ENCODE measurements around the gene NOXA1.
A peak's percentile ranks its signal among the peaks of the same experiment; 100 is the strongest.

The NOXA1 gene

GRCh38 chr9:137435980-137436760, 13.0 kb downstream of the NOXA1 start:
- no peak overlapping the region for H3K4me3 ChIP-seq (ENCODE audit: low read length)
- no peak for DNase-seq (ENCODE audit: low read depth, low spot score)

GRCh38 chr9:137436761-137437600, 13.8 kb downstream of the NOXA1 start:
- H3K4me3 ChIP-seq (ENCODE audit: low read length), result no peak overlapping the region
- DNase-seq (ENCODE audit: low read depth, low spot score), result no peak

GRCh38 chr9:137437691-137438590, 14.7 kb downstream of the NOXA1 start:
- DNase-seq (ENCODE audit: low read depth, low spot score), result no peak
- H3K4me3 ChIP-seq (ENCODE audit: low read length), result no peak overlapping the region

- no peak overlapping the region for H3K4me3 ChIP-seq (ENCODE audit: low read length)
- no peak for DNase-seq (ENCODE audit: low read depth, low spot score)
Measured at GRCh38 chr9:137438591-137439157, 15.5 kb downstream of the NOXA1 start.

- no peak for DNase-seq (ENCODE audit: low read depth, low spot score)
- no peak overlapping the region for H3K4me3 ChIP-seq (ENCODE audit: low read length)
Measured at GRCh38 chr9:137439158-137439714, 16.0 kb downstream of the NOXA1 start.

DNA sequence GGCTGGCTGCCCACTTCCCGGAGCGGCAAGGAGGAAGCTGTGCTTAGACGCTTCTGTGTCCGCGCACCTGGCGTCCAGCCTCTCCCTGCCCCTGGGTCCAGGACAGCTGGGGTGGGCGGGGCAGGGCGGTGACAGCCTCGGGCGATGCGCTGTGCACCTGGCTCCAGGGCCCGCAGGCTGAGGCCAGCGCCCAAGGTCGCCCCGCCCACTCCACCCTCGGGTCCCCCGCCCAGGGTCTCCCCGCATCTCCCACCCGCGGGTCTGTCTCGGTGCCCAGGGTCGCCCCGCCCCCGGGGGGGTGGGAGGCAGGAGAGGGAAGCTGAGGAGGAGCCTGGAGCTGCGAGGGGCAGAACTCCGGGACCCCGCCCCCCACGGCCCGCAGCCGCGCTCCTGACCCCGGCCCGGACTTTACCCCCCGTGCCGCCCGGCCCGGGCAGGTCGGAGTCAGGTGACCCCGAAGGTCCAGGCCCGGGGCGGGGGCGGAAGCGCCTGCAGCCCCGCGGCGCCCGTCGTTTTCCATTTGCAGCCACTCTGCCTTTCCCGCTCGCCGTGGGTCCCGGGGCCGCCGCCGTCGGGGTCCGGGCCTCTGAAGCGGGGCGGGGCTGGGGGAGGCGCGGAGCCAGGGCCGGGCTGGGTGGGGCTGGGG, 18.2 kb downstream of the NOXA1 start, which contains the start of gene ENTPD8:
Gene ENTPD8, minus strand, starts transcription at position 69 of the 646 bp plus-strand sequence. CDS start 3,072 bp downstream, outside the sequence.
- no peak for DNase-seq (ENCODE audit: low read depth, low spot score)
- no peak within 1 kb of the TSS for H3K4me3 ChIP-seq (ENCODE audit: low read length)

DNA sequence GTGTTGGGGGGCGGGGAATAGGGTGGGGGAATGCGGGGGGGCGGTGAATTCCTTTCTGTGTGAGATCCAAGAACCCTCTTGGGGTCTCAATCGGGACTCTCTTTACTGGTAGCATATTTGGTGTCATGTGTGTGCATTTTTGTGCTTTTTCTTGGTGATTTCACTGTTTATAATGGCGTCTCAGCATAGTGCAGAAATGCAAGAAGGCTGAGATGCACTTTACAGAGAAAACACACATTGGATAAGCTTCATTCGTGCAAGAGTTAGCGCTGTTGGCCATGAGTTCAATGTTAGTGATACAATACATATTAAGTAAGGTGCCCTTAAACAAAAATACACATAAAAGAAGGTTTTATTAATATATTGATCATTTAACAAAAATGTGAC, 18.7 kb downstream of the NOXA1 start:
- no peak overlapping the region for H3K4me3 ChIP-seq (ENCODE audit: low read length)
- DNase-seq (ENCODE audit: low read depth, low spot score), result no peak

- no peak for DNase-seq (ENCODE audit: low read depth, low spot score)
- no peak overlapping the region for H3K4me3 ChIP-seq (ENCODE audit: low read length)
Measured at GRCh38 chr9:137444106-137444790, 21.1 kb downstream of the NOXA1 start.

GRCh38 chr9:137445275-137445807, 22.1 kb downstream of the NOXA1 start:
- H3K4me3 ChIP-seq (ENCODE audit: low read length), result no peak overlapping the region
- DNase-seq (ENCODE audit: low read depth, low spot score), result peak; percentile 28

- DNase-seq (ENCODE audit: low read depth, low spot score), result no peak
- H3K4me3 ChIP-seq (ENCODE audit: low read length), result no peak overlapping the region
Measured at GRCh38 chr9:137445930-137446431, 22.8 kb downstream of the NOXA1 start.

DNA sequence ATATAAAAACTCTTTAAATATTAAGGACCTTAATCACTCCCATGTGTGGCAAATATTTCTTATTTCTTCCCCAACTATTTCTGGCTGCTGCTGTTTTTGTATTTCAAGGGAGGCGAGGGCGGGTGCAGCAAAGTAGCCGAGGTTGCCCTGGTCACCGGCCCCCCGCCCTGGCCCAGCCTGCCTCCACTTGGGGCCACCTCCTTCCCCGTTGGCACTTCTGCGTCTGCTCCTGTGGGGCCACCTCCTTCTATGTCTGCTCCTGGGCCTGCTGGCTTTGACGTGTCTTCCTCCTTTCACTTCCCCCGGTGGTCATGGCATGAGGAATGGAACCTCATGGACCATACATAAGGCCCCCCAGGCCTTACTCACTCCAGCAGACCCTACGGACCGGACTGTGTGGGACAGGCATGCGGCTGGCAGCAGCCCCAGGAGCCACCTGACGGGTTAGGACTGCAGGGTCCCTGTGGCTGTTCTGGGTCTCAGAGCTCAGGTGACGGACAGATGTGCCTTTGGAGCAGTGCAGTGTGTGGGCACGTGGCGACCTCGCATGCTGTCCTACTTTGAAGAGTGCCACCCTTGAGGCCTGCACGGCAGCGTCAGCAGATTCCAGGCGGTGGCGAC, 23.8 kb downstream of the NOXA1 start:
- no peak for DNase-seq (ENCODE audit: low read depth, low spot score)

DNA sequence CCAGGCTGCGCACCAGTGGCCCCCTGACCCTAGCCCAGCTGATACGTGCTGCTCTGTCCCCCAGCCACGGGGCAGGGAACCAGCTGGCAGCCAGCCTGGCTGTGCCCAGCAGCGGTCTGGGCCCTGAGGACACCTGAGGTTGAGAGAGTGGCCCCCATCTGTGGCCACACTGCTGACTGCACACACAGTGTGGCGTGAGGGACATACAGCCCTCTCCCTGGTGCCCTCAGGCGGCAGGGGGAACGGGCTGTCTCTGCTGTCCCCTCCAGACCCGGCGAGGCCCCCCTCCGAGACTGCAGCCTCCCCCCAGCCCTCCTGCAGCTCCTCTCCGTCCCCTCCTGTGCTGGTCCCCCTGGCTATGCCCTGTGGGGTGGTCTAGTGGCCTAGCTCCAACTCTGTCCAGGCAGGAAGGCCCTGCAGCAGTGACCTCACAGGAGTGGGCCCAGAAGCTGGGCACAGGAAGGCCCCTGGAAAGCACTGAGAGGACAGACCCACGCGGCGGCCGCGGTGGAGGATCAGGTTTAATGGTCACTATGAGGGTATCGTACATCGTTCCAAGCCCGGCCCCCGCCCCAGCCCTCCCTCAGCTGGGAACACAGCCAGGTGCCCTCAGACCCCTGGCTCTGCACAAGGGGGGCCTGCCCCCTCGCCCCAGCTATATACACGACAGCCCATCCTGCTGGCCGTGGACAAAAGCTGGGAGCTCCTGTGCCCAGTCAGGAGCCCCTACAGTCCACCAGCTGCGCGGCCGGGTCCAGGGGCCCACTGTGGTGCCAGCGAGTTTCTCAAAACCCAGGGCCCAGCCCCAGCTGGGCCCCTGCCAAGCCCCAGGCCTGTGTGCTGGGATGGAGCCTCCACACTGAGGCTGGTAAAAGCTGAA, 24.8 kb downstream of the NOXA1 start:
- DNase-seq (ENCODE audit: low read depth, low spot score), result no peak
- no peak overlapping the region for H3K4me3 ChIP-seq (ENCODE audit: low read length)

More for the DNA sequence above, 23.8 kb downstream of the NOXA1 start:
- H3K4me3 ChIP-seq (ENCODE audit: low read length), result no peak overlapping the region

DNA sequence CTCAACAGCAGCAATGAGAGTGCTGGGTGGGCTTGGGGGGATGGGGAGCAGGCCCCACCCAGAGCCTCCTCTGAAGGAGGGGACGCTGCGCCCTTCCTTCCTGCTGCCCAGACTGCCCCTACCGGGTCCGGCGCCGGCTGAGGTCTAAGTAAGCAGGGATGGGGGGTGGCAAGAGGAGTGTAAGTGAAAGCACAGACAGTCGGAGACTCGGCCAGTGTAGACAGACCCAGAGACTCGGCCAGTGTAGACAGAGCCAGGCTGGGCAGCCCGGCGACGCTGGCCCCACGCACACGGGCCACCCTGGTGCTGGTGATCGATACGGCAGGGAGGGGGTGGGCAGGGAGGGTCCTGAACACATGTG, 25.4 kb downstream of the NOXA1 start:
- DNase-seq (ENCODE audit: low read depth, low spot score), result no peak
- no peak overlapping the region for H3K4me3 ChIP-seq (ENCODE audit: low read length)

- DNase-seq (ENCODE audit: low read depth, low spot score), result no peak
- no peak overlapping the region for H3K4me3 ChIP-seq (ENCODE audit: low read length)
Measured at GRCh38 chr9:137449081-137449844, 26.1 kb downstream of the NOXA1 start.

DNA sequence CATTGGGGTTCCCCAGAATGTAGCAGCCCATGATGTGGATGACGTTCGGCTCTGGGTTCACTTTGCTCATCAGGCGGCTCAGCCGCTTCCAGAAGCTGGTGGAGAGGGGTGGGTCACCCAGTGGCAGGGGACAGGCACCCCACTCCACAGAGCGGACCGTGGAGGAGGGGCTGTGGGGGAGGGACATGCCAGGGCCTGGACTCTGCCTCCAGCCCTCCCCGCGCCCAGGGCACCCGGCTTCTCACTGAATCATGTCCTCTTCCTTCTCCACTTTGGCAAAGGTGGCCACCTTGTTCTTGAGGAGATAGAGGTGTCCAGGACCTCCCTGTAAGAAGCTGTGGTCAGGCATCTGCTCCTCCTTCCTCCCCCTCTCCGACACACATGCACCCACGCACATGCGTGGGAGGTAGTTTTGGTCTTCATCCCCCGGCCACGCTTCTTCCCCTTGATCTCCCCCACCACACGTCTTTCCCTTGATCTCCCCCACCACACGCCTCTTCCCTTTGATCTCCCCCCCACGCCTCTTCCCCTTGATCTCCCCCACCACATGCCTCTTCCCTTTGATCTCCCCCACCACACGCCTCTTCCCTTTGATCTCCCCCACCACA, 26.8 kb downstream of the NOXA1 start:
- no peak overlapping the region for H3K4me3 ChIP-seq (ENCODE audit: low read length)
- no peak for DNase-seq (ENCODE audit: low read depth, low spot score)

Measured in Jurkat, Clone E6-1 (cell line).